WERI-Rb-1 (cell line): ENCODE data around the gene MARCO.

Experiments used
- DNase-seq: peaks from one replicate; pipeline ENCODE4 v3.0.0-alpha.2; 2020
- H3K27ac ChIP-seq: fragments of 250-450 bp; sonication (Bioruptor Pico); 2 replicates; pipeline ENCODE4 v1.5.1; 2020; ENCODE audit warnings: mild to moderate bottlenecking, moderate library complexity
- H3K27me3 ChIP-seq: fragments of 250-450 bp; sonication (Bioruptor Pico); 2 replicates; pipeline ENCODE4 v1.5.1; 2021; ENCODE audit warnings: mild to moderate bottlenecking, low read depth, moderate library complexity; ENCODE audit not compliant: insufficient read depth, severe bottlenecking
- H3K36me3 ChIP-seq: fragments of 250-450 bp; sonication (Bioruptor Pico); 2 replicates; pipeline ENCODE4 v1.5.1; 2020; ENCODE audit warnings: mild to moderate bottlenecking, moderate library complexity
- H3K4me3 ChIP-seq: 2 replicates; pipeline ENCODE4 v1.5.1; 2011; ENCODE audit warnings: low read depth, mild to moderate bottlenecking, control low read depth, low read length
- H3K9me3 ChIP-seq: fragments of 250-450 bp; sonication (Bioruptor Pico); 2 replicates; pipeline ENCODE4 v1.5.1; 2021; ENCODE audit warnings: mild to moderate bottlenecking, moderate library complexity; ENCODE audit not compliant: severe bottlenecking
- CTCF ChIP-seq: IDR thresholded peaks from 2 replicates; pipeline ENCODE4 v1.5.1; 2011; ENCODE audit warnings: low read depth, mild to moderate bottlenecking, control low read depth, inconsistent platforms, low read length

MARCO gene

GRCh38 chr2:118942031-118942430, at the start of gene MARCO:
Gene MARCO (plus strand): TSS chr2:118942194. CDS start chr2:118942301, 107 bp downstream.
- no peaks in the 10 kb centered on the region for H3K27me3 ChIP-seq
- no peak within 1 kb of the TSS for H3K27ac ChIP-seq
- DNase-seq = no peak
- H3K36me3 ChIP-seq = no peaks in the 10 kb centered on the region
- H3K4me3 ChIP-seq = no peak within 1 kb of the TSS
- no peak for TF ChIP-seq CTCF
- H3K9me3 ChIP-seq = no peaks in the 10 kb centered on the region

- no peak for DNase-seq
- H3K27me3 ChIP-seq = no peaks in the 10 kb centered on the region
- no peak for TF ChIP-seq CTCF
- H3K27ac ChIP-seq = no peak overlapping the region
- peaks cover 2% of the 10 kb centered on the region for H3K9me3 ChIP-seq
- H3K4me3 ChIP-seq = no peak overlapping the region
- no peaks in the 10 kb centered on the region for H3K36me3 ChIP-seq
These were observed 48.9 kb upstream of the MARCO start for GRCh38 chr2:118893100-118893499.

GRCh38 chr2:118902266-118903028, 39.5 kb upstream of the MARCO start:
- no peak for TF ChIP-seq CTCF
- Histone ChIP-seq H3K9me3 (peaks cover 3% of the 10 kb centered on the region), H3K27me3 (no peaks in the 10 kb centered on the region), H3K27ac (no peak overlapping the region), H3K4me3 (no peak overlapping the region), H3K36me3 (no peaks in the 10 kb centered on the region)
- DNase-seq = no peak

GRCh38 chr2:118903029-118903351, 39.0 kb upstream of the MARCO start:
- Histone ChIP-seq H3K27ac (no peak overlapping the region), H3K27me3 (no peaks in the 10 kb centered on the region), H3K4me3 (no peak overlapping the region), H3K9me3 (peaks cover 3% of the 10 kb centered on the region), H3K36me3 (no peaks in the 10 kb centered on the region)
- DNase-seq = no peak
- no peak for TF ChIP-seq CTCF

- Histone ChIP-seq H3K36me3 (no peaks in the 10 kb centered on the region), H3K9me3 (peaks cover 3% of the 10 kb centered on the region), H3K4me3 (no peak overlapping the region), H3K27ac (no peak overlapping the region), H3K27me3 (no peaks in the 10 kb centered on the region)
- TF ChIP-seq CTCF = no peak
- no peak for DNase-seq
These were observed 38.2 kb upstream of the MARCO start for GRCh38 chr2:118903551-118904479.
